Left ventricle myocardium inferior (tissue), 1 donor: ENCODE measurements around the gene LUC7L3. TPM values are rescaled to one million over a fixed set of nuclear protein-coding genes. Genes with fewer than 3 reads are reported as not detected.
A peak's percentile ranks its signal among the peaks of the same experiment; 100 is the strongest.

Source experiments
- DNase-seq: peaks from one replicate; pipeline ENCODE4 v3.0.0-alpha.2; 2020
- H3K27ac ChIP-seq: fragments of 200-600 bp; replicated peaks from 2 replicates; pipeline ENCODE4 v1.8.0; 2021
- H3K27me3 ChIP-seq: fragments of 200-600 bp; 2 replicates; pipeline ENCODE4 v1.8.0; 2021; ENCODE audit warnings: low read depth
- H3K36me3 ChIP-seq: fragments of 200-600 bp; 2 replicates; pipeline ENCODE4 v1.8.0; 2021
- H3K4me1 ChIP-seq: fragments of 200-600 bp; 2 replicates; pipeline ENCODE4 v1.8.0; 2021
- H3K4me3 ChIP-seq: fragments of 200-600 bp; 2 replicates; pipeline ENCODE4 v1.8.0; 2021; ENCODE audit warnings: mild to moderate bottlenecking, moderate library complexity
- H3K9me3 ChIP-seq: fragments of 200-600 bp; replicated peaks from 2 replicates; pipeline ENCODE4 v1.8.0; 2021
- CTCF ChIP-seq: fragments of 200-600 bp; IDR thresholded peaks from 2 replicates; pipeline ENCODE4 v1.8.0; 2021; ENCODE audit warnings: antibody characterized with exemption, mild to moderate bottlenecking, borderline replicate concordance
- intact Hi-C: fragments of 100-400 bp; cut with micrococcal nuclease; formaldehyde crosslinking; loops from one replicate; pipeline ENCODE4 v1.11.0; 2022
- total RNA-seq: library from RNA; stranded (reverse); fragmentation: NEBNext Ultra II Directional; extraction: Animal tissue kit (Norgen Biotek cat#: 25700); gene quantifications from one replicate; pipeline ENCODE4 v1.2.1, GENCODE V29; 2021
- donor health status: DM: no; HTN: yes; CAD: no; lungs with severe emphysema.

LUC7L3 gene
- total RNA-seq, 1 donor from 2014 or later = 64.4 TPM

GRCh38 chr17:50684612-50685333, 34.6 kb upstream of the LUC7L3 start:
- H3K4me1 ChIP-seq = peaks cover 17% of the 10 kb centered on the region
- no peak overlapping the region for H3K27ac ChIP-seq
- intact Hi-C loops = loop anchor here (5.0 kb wide), 1 partner anchor 52 kb away; the partner anchor contains the start of gene ABCC3
- no peaks in the 10 kb centered on the region for H3K9me3 ChIP-seq
- TF ChIP-seq CTCF = no peak
- H3K4me3 ChIP-seq = no peak overlapping the region
- H3K27me3 ChIP-seq = no peaks in the 10 kb centered on the region
- no peaks in the 10 kb centered on the region for H3K36me3 ChIP-seq
- no peak for DNase-seq

GRCh38 chr17:50685334-50685665, 34.1 kb upstream of the LUC7L3 start:
- Histone ChIP-seq H3K9me3 (no peaks in the 10 kb centered on the region), H3K36me3 (no peaks in the 10 kb centered on the region), H3K27me3 (no peaks in the 10 kb centered on the region), H3K4me3 (no peak overlapping the region), H3K4me1 (peaks cover 17% of the 10 kb centered on the region), H3K27ac (no peak overlapping the region)
- intact Hi-C loops = no loop called here
- DNase-seq = no peak
- TF ChIP-seq CTCF = no peak

GRCh38 chr17:50685691-50686493, 33.5 kb upstream of the LUC7L3 start:
- no peak overlapping the region for H3K27ac ChIP-seq
- intact Hi-C loops = no loop called here
- TF ChIP-seq CTCF = no peak
- H3K4me3 ChIP-seq = no peak overlapping the region
- no peak for DNase-seq
- H3K4me1 ChIP-seq = peaks cover 23% of the 10 kb centered on the region
- no peaks in the 10 kb centered on the region for H3K9me3 ChIP-seq
- H3K27me3 ChIP-seq = no peaks in the 10 kb centered on the region
- no peaks in the 10 kb centered on the region for H3K36me3 ChIP-seq

- Histone ChIP-seq H3K4me1 (peaks cover 26% of the 10 kb centered on the region), H3K4me3 (no peak overlapping the region), H3K9me3 (no peaks in the 10 kb centered on the region), H3K27ac (peak overlapping the region; percentile 48), H3K36me3 (no peaks in the 10 kb centered on the region), H3K27me3 (no peaks in the 10 kb centered on the region)
- TF ChIP-seq CTCF = no peak
- intact Hi-C loops = no loop called here
- no peak for DNase-seq
These were observed 32.8 kb upstream of the LUC7L3 start for GRCh38 chr17:50686494-50687199.

- peak overlapping the region; percentile 48 for H3K27ac ChIP-seq
- intact Hi-C loops = no loop called here
- TF ChIP-seq CTCF = no peak
These were observed 32.0 kb upstream of the LUC7L3 start for GRCh38 chr17:50687200-50688066.

More at GRCh38 chr17:50687200-50688066, 32.0 kb upstream of the LUC7L3 start:
- no peaks in the 10 kb centered on the region for H3K9me3 ChIP-seq
- peaks cover 2% of the 10 kb centered on the region for H3K36me3 ChIP-seq
- H3K4me1 ChIP-seq = peaks cover 31% of the 10 kb centered on the region
- no peak overlapping the region for H3K4me3 ChIP-seq
- H3K27me3 ChIP-seq = no peaks in the 10 kb centered on the region
- DNase-seq = no peak
